ENCODE results near the gene COASY.

- TF ChIP-seq POLR2A (IDR thresholded peaks at IDR 0.05) (no peak), CTCF (IDR thresholded peaks at IDR 0.05) (no peak), POLR2AphosphoS5 (IDR thresholded peaks at IDR 0.05) (peak in 1 of 3 donors; percentile 40)
Measured at GRCh38 chr17:42518755-42519545, 43.0 kb upstream of the COASY start.
